Keratinocyte (primary cell): ENCODE results near the gene FAM3B.

Experiments
- CTCF ChIP-seq, 3 experiments: IDR thresholded peaks in 1 of 3; conservative IDR thresholded peaks in 1 of 3; optimal IDR thresholded peaks in 1 of 3; 2 replicates in 2 of 3; 3 replicates in 1 of 3; pipeline versions ENCODE3 to v1.5.1; 2011; ENCODE audit warnings: low read length in 3 of 3, mild to moderate bottlenecking in 3 of 3, moderate library complexity in 2 of 3, control low read depth in 1 of 3, inconsistent platforms in 1 of 3; ENCODE audit not compliant: insufficient read depth in 2 of 3; ENCODE audit errors: extremely low read depth in 1 of 3
- EZH2 ChIP-seq: IDR thresholded peaks from one replicate; pipeline ENCODE4 v1.6.1; 2012; ENCODE audit warnings: inconsistent platforms, mild to moderate bottlenecking, low read length, moderate library complexity

DNA sequence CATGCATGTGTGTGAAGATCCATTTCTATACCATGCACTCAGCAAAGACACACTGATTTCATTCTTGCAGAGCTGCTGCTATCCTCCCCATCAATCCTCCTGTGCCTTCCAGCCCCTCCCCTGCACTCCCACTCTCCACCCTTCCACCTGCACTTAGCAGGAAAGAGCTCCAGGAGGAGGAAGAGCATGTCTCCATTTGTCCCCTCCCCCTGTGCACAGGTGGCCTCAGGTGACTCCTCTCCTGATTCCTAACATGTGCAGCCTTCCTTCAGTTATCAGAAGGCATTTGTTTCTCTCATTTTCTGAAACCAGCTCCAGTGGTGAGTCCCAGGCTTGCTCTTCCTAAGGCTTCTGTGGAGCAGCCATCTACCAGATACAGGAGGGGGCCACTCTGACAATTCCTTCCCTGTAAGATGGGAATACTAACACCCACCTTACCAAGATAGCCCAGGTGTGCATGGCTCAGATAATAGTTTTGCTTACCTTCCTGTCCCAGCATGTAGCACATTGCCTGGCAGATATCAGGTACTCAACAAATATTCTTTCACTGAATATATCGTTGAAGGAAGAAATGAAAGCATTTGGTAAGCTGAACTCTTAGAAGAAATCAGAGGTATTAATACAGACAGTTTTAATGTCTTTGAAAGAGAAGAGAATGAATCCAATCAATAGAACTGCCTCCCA, 21.9 kb upstream of the FAM3B start:
- TF ChIP-seq CTCF (optimal IDR thresholded peaks at IDR 0.05 in 1 of 3, IDR thresholded peaks at IDR 0.05 in 1 of 3, conservative IDR thresholded peaks at IDR 0.05 in 1 of 3; ENCODE audit: extremely low read depth in 1 of 3, insufficient read depth in 2 of 3, low read length in 3 of 3) = no peak
- TF ChIP-seq EZH2 = no peak
